CD14-positive monocyte (primary cell): Measurements from ENCODE around the gene OSBPL6. TPM values are rescaled to one million over a fixed set of nuclear protein-coding genes. Genes with fewer than 3 reads are reported as not detected.
A peak's percentile ranks its signal among the peaks of the same experiment; 100 is the strongest.

Experiments used
- DNase-seq, 3 donors: peaks; one replicate each; pipeline ENCODE4 v3.0.0-alpha.2; 2011 to 2022
- H2AFZ ChIP-seq: 2 replicates; pipeline ENCODE4 v1.6.0; 2012; ENCODE audit warnings: mild to moderate bottlenecking, low read depth, low read length, inconsistent platforms; ENCODE audit not compliant: insufficient read depth, poor library complexity, severe bottlenecking
- H3K27ac ChIP-seq, 2 donors: 1 replicate in 1 of 2; 2 replicates in 1 of 2; pipeline ENCODE4 v1.5.1; 2012 to 2013; ENCODE audit warnings: low read length in 2 of 2, control low read depth in 1 of 2, inconsistent platforms in 1 of 2, low read depth in 1 of 2, mild to moderate bottlenecking in 1 of 2
- H3K27me3 ChIP-seq, 2 donors: one replicate each; pipeline versions ENCODE4 v1.6.0 to v1.6.1; 2011 to 2013; ENCODE audit warnings: low read length in 2 of 2; ENCODE audit not compliant: control insufficient read depth in 2 of 2, insufficient read depth in 2 of 2
- H3K36me3 ChIP-seq, 2 donors: replicated peaks in 1 of 2; 1 replicate in 1 of 2; 2 replicates in 1 of 2; pipeline versions ENCODE4 v1.5.1 to v1.6.1; 2012 to 2013; ENCODE audit warnings: low read length in 2 of 2, control low read depth in 1 of 2, inconsistent platforms in 1 of 2, mild to moderate bottlenecking in 1 of 2; ENCODE audit not compliant: insufficient read depth in 2 of 2, control insufficient read depth in 1 of 2
- H3K4me1 ChIP-seq, 2 donors: 1 replicate in 1 of 2; 2 replicates in 1 of 2; pipeline versions ENCODE4 v1.5.1 to v1.6.1; 2012 to 2013; ENCODE audit warnings: low read length in 2 of 2, control low read depth in 1 of 2, inconsistent platforms in 1 of 2, mild to moderate bottlenecking in 1 of 2, moderate library complexity in 1 of 2; ENCODE audit not compliant: insufficient read depth in 2 of 2, control insufficient read depth in 1 of 2
- H3K4me2 ChIP-seq: replicated peaks from 2 replicates; pipeline ENCODE3; 2012; ENCODE audit warnings: low read length, moderate library complexity, mild to moderate bottlenecking; ENCODE audit not compliant: poor library complexity, severe bottlenecking; ENCODE audit errors: extremely low read depth
- H3K4me3 ChIP-seq, 3 experiments: fragments of 200-600 bp in 1 of 3; sonication (generic) in 1 of 3; replicated peaks in 1 of 3; 1 replicate in 2 of 3; 2 replicates in 1 of 3; pipeline ENCODE4 v1.5.1; 2011 to 2013; ENCODE audit warnings: low read length in 3 of 3, mild to moderate bottlenecking in 3 of 3, control low read depth in 2 of 3, low read depth in 2 of 3, inconsistent platforms in 1 of 3, moderate library complexity in 1 of 3
- H3K79me2 ChIP-seq: 2 replicates; pipeline ENCODE4 v1.6.0; 2012; ENCODE audit warnings: mild to moderate bottlenecking, control low read depth, inconsistent platforms, low read length, moderate library complexity; ENCODE audit not compliant: insufficient read depth
- H3K9ac ChIP-seq: 2 replicates; pipeline ENCODE4 v1.6.0; 2017; ENCODE audit warnings: low read length, mild to moderate bottlenecking; ENCODE audit not compliant: insufficient read depth, poor library complexity, severe bottlenecking
- H3K9me3 ChIP-seq, 2 donors: replicated peaks in 1 of 2; 1 replicate in 1 of 2; 2 replicates in 1 of 2; pipeline versions ENCODE4 v1.5.1 to v1.6.1; 2012 to 2013; ENCODE audit warnings: low read length in 2 of 2, control low read depth in 1 of 2; ENCODE audit not compliant: control insufficient read depth in 1 of 2, insufficient read depth in 1 of 2
- H4K20me1 ChIP-seq: 2 replicates; pipeline ENCODE4 v1.6.0; 2012; ENCODE audit warnings: mild to moderate bottlenecking, low read length, control low read depth, moderate library complexity; ENCODE audit not compliant: insufficient read depth
- H3K27ac Mint-ChIP-seq, 7 donors: one replicate each; pipeline ENCODE4 v1.8.0; 2020; ENCODE audit warnings: mild to moderate bottlenecking in 7 of 7, mixed read lengths in 7 of 7, moderate library complexity in 6 of 7, inconsistent platforms in 2 of 7
- H3K27me3 Mint-ChIP-seq, 3 donors: one replicate each; pipeline ENCODE4 v1.8.0; 2021 to 2022; ENCODE audit warnings: low read depth in 3 of 3, mild to moderate bottlenecking in 3 of 3, mixed read lengths in 3 of 3, moderate library complexity in 3 of 3, inconsistent platforms in 1 of 3
- H3K36me3 Mint-ChIP-seq, 2 donors: one replicate each; pipeline ENCODE4 v1.8.0; 2020; ENCODE audit warnings: mixed read lengths in 2 of 2, inconsistent platforms in 1 of 2, mild to moderate bottlenecking in 1 of 2
- H3K4me1 Mint-ChIP-seq: one replicate; pipeline ENCODE4 v1.8.0; 2020; ENCODE audit warnings: mild to moderate bottlenecking, mixed read lengths
- H3K4me3 Mint-ChIP-seq, 2 donors: one replicate each; pipeline ENCODE4 v1.8.0; 2020; ENCODE audit warnings: mild to moderate bottlenecking in 2 of 2, mixed read lengths in 2 of 2, moderate library complexity in 1 of 2
- H3K9me3 Mint-ChIP-seq, 7 donors: one replicate each; pipeline ENCODE4 v1.8.0; 2020 to 2022; ENCODE audit warnings: mixed read lengths in 7 of 7, mild to moderate bottlenecking in 6 of 7, moderate library complexity in 6 of 7, inconsistent platforms in 2 of 7
- WGBS: methylation state at CpG from one replicate; pipeline ENCODE4 v1.1.5; 2013; ENCODE audit warnings: missing lambda C conversion rate; ENCODE audit not compliant: insufficient coverage; 5-methylcytosine and 5-hydroxymethylcytosine counted together
- intact Hi-C, 2 donors: fragments of 100-400 bp; cut with micrococcal nuclease; formaldehyde crosslinking; loops; one replicate each; pipeline versions ENCODE4 v1.15.0 to v1.15.1; 2023
- polyA plus RNA-seq, 3 donors: library from polyadenylated mRNA; depleted of rRNA in 1 of 3; unstranded in 2 of 3; stranded (reverse) in 1 of 3; fragments of 300-500 nt in 2 of 3; fragments of >200 nt in 1 of 3; fragmentation: Illumina TruSeq in 2 of 3; gene quantifications; 1 replicate in 2 of 3; 2 replicates in 1 of 3; pipeline ENCODE4 v1.2.3, GENCODE V29; 2012 to 2021
- TF ChIP-seq, protein P1 (sequence below): fragments of 200-600 bp; IDR thresholded peaks from one replicate; pipeline ENCODE4 v1.8.0; 2022; ENCODE audit warnings: antibody characterized with exemption, mild to moderate bottlenecking

Gene OSBPL6
- polyA plus RNA-seq, 3 donors: not detected

DNA sequence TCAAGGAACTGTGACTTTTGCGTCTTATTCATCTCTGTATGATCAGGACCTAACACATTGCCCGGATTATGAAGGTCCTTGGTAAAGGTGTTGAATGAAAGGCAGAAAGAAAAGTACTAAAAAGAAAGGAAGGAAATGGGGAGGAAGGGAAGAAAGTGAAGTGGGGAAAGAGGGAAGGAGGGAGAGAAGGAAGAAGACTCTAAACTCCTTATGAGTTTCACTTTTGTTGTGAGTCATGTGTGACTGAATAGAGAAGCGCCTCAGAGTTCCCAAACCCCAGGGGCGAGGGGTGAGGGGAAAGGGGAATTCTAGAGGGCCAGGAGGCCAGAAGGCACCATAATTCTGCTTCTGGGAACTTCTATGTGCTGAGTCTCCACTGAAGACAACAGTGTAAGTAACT is 30.9 kb upstream of the OSBPL6 start:
- peak in 1 of 3 donors; percentile 46 for DNase-seq
- 100% methylated on average over 1 of the region's 4 CpGs for WGBS
- Histone ChIP-seq H3K36me3 (no peaks in the 10 kb centered on the region), H3K9me3 (no peaks in the 10 kb centered on the region), H3K27me3 (no peaks in the 10 kb centered on the region), H3K27ac (no peak overlapping the region), H2AFZ (no peak overlapping the region), H3K4me1 (peaks cover 0 to 6% of the 10 kb centered on the region in 2 donors), H3K4me2 (no peak overlapping the region), H3K79me2 (no peaks in the 10 kb centered on the region), H3K9ac (no peak overlapping the region), H4K20me1 (no peaks in the 10 kb centered on the region), H3K4me3 (no peak overlapping the region)
- H3K4me1 Mint-ChIP-seq: peaks cover 9% of the 10 kb centered on the region
- intact Hi-C loops: no loop called here
- H3K9me3 Mint-ChIP-seq: no peaks in the 10 kb centered on the region
- no peak overlapping the region for H3K27ac Mint-ChIP-seq
- TF ChIP-seq, protein P1, sequence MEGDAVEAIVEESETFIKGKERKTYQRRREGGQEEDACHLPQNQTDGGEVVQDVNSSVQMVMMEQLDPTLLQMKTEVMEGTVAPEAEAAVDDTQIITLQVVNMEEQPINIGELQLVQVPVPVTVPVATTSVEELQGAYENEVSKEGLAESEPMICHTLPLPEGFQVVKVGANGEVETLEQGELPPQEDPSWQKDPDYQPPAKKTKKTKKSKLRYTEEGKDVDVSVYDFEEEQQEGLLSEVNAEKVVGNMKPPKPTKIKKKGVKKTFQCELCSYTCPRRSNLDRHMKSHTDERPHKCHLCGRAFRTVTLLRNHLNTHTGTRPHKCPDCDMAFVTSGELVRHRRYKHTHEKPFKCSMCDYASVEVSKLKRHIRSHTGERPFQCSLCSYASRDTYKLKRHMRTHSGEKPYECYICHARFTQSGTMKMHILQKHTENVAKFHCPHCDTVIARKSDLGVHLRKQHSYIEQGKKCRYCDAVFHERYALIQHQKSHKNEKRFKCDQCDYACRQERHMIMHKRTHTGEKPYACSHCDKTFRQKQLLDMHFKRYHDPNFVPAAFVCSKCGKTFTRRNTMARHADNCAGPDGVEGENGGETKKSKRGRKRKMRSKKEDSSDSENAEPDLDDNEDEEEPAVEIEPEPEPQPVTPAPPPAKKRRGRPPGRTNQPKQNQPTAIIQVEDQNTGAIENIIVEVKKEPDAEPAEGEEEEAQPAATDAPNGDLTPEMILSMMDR: no peak
- peak overlapping the region in 1 of 2 donors; percentile 52 for H3K4me3 Mint-ChIP-seq
- H3K36me3 Mint-ChIP-seq: no peaks in the 10 kb centered on the region
- H3K27me3 Mint-ChIP-seq: peaks cover 0 to 4% (median 3%) of the 10 kb centered on the region in 3 donors

DNA sequence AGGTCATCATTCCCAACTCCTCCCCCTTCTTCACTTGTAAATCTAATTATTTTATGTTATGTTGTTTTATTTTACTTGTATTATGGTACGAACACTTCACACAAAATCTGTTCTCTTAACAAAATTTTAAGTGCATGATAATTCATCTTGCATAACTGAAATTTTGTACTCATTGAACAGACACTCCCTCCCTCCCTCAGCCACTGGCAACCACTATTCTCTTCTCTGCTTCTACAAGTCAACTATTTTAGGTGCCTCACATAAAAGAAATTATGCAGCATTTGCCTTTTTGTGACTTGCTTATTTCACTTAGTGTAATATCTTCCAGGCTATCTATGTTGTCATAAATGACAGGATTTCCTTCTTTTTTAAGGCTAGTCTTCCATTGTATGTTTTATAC is 30.4 kb upstream of the OSBPL6 start:
- TF ChIP-seq, protein P1: no peak
- no peaks in the 10 kb centered on the region for H3K36me3 Mint-ChIP-seq
- Histone ChIP-seq H3K36me3 (no peaks in the 10 kb centered on the region), H2AFZ (no peak overlapping the region), H3K4me1 (peaks cover 0 to 6% of the 10 kb centered on the region in 2 donors), H3K4me3 (no peak overlapping the region), H3K4me2 (no peak overlapping the region), H4K20me1 (no peaks in the 10 kb centered on the region), H3K27me3 (no peaks in the 10 kb centered on the region), H3K9me3 (no peaks in the 10 kb centered on the region), H3K79me2 (no peaks in the 10 kb centered on the region), H3K27ac (no peak overlapping the region), H3K9ac (no peak overlapping the region)
- no peaks in the 10 kb centered on the region for H3K9me3 Mint-ChIP-seq
- H3K27me3 Mint-ChIP-seq: peaks cover 0 to 4% (median 3%) of the 10 kb centered on the region in 3 donors
- no peak overlapping the region for H3K27ac Mint-ChIP-seq
- DNase-seq: no peak
- WGBS: no CpG with 5 or more reads among the region's 1 CpG
- intact Hi-C loops: no loop called here
- H3K4me3 Mint-ChIP-seq: no peak overlapping the region
- peaks cover 9% of the 10 kb centered on the region for H3K4me1 Mint-ChIP-seq
